PFSK-1 (cell line): Measurements from ENCODE around the gene GPBP1L1. TPM values are rescaled to one million over a fixed set of nuclear protein-coding genes. Genes with fewer than 3 reads are reported as not detected.
A peak's percentile ranks its signal among the peaks of the same experiment; 100 is the strongest.

Source experiments
- FOXP2 ChIP-seq: optimal IDR thresholded peaks from 2 replicates; pipeline ENCODE3; 2011; ENCODE audit warnings: borderline replicate concordance, control low read depth, inconsistent platforms; ENCODE audit not compliant: insufficient read depth; ENCODE audit errors: extremely low read length, extremely low read depth
- POLR2AphosphoS5 ChIP-seq: IDR thresholded peaks from 2 replicates; pipeline ENCODE4 v1.6.1; 2012; ENCODE audit warnings: low read depth, mild to moderate bottlenecking, control low read depth, low read length, moderate library complexity
- REST ChIP-seq, 2 experiments: IDR thresholded peaks; 2 replicates each; pipeline versions ENCODE4 v1.6.1 to v1.8.0; 2011 to 2012; ENCODE audit warnings: low read depth in 2 of 2, low read length in 2 of 2, control low read depth in 1 of 2, inconsistent platforms in 1 of 2, mild to moderate bottlenecking in 1 of 2, moderate library complexity in 1 of 2; ENCODE audit not compliant: insufficient read depth in 1 of 2
- SIN3A ChIP-seq: IDR thresholded peaks from 2 replicates; pipeline ENCODE4 v1.6.1; 2012; ENCODE audit warnings: mild to moderate bottlenecking, low read length, moderate library complexity, borderline replicate concordance; ENCODE audit not compliant: insufficient read depth
- TAF1 ChIP-seq: IDR thresholded peaks from 2 replicates; pipeline ENCODE4 v1.6.1; 2012; ENCODE audit warnings: low read length, control low read depth, borderline replicate concordance; ENCODE audit not compliant: insufficient read depth
- polyA plus RNA-seq: library from polyadenylated mRNA; unstranded; fragments of >200 nt; gene quantifications from one replicate; pipeline ENCODE4 v1.2.1, GENCODE V29; 2012; ENCODE audit warnings: low read depth, missing spikeins; ENCODE audit not compliant: insufficient read length

GPBP1L1 gene
- polyA plus RNA-seq, result 21.6 TPM

GRCh38 chr1:45686288-45687013 lies at the start of gene GPBP1L1:
Gene GPBP1L1, minus strand, starts transcription at chr1:45686533. Its CDS starts 27,446 bp downstream, at chr1:45659087.
- TF ChIP-seq REST (IDR thresholded peaks at IDR 0.05; ENCODE audit: insufficient read depth in 1 of 2, low read depth in 2 of 2, low read length in 2 of 2) (no peak), SIN3A (peak; percentile 56; the same call in 1 of the 2 replicates), FOXP2 (no peak), TAF1 (peak; percentile 65; the same call in 1 of the 2 replicates), POLR2AphosphoS5 (peak; percentile 72; the same call in 1 of the 2 replicates)

GRCh38 chr1:45730780-45731319 lies 44.5 kb upstream of the GPBP1L1 start:
- TF ChIP-seq POLR2AphosphoS5, result no peak
- no peak for TF ChIP-seq TAF1
- no peak for TF ChIP-seq FOXP2
- TF ChIP-seq REST (IDR thresholded peaks at IDR 0.05; ENCODE audit: insufficient read depth in 1 of 2, low read depth in 2 of 2, low read length in 2 of 2), result no peak
- TF ChIP-seq SIN3A, result no peak

GRCh38 chr1:45730075-45730779 lies 43.9 kb upstream of the GPBP1L1 start:
- TF ChIP-seq TAF1 (no peak), SIN3A (no peak), FOXP2 (no peak), POLR2AphosphoS5 (no peak), REST (IDR thresholded peaks at IDR 0.05; ENCODE audit: insufficient read depth in 1 of 2, low read depth in 2 of 2, low read length in 2 of 2) (no peak)

- TF ChIP-seq FOXP2 (no peak), TAF1 (no peak), REST (IDR thresholded peaks at IDR 0.05; ENCODE audit: insufficient read depth in 1 of 2, low read depth in 2 of 2, low read length in 2 of 2) (no peak), SIN3A (no peak), POLR2AphosphoS5 (no peak)
These were observed 37.1 kb upstream of the GPBP1L1 start for GRCh38 chr1:45723248-45723930.
